Hepatic stellate cell (primary cell): ENCODE results near the gene CELSR1.
"Not testable (repeated sequence)": the region's sequence is repeated elsewhere in the genome, so short reads cannot be mapped to it uniquely, and the experiment has no call there.

Experiments
- DNase-seq: peaks from one replicate; pipeline ENCODE4 v3.0.0; 2011; ENCODE audit warnings: low spot score

CELSR1 gene

DNA sequence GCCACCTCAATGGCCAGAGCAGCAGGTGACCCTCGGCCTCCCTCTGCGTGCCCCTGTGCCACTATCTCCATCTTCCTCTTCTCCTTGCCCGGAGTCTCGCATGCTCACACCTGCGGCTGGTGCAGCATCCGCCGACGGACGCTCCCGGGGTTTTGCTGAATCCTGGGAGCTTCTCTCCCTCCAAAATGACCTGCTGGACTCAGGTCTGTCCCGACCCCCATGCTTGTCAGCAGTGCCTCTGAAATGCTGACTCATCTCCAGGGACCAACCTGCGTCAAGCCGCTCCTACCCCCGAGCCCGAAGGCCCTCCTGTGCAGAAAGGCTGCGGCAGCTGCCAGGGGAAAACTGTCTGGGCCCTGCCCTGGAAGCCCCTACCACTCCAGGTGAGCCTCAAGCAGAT is 58.4 kb downstream of the CELSR1 start:
- no peak for DNase-seq

DNA sequence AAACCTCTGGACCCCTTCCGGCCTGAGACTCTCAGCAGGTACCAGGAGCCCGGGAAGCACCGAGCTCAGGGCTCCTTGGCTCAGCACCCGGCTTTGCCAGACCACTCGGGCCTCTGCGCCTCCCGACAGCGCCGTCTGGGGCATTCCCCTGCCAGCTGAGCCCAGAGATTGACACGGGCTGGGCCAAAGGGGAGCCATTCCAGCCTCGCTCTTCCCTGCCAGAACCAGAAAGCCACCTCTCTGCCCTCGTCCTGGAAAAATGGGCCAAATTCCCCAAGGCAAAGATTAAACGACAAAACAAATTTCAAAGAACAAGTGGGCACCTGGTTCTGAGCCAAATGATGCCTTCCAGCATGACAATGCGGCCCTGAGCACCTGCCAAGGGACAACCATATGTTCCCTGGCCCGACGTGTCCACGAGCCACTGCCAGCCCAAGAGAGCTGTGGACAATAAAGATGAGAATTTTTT is 59.3 kb downstream of the CELSR1 start:
- no peak for DNase-seq

DNA sequence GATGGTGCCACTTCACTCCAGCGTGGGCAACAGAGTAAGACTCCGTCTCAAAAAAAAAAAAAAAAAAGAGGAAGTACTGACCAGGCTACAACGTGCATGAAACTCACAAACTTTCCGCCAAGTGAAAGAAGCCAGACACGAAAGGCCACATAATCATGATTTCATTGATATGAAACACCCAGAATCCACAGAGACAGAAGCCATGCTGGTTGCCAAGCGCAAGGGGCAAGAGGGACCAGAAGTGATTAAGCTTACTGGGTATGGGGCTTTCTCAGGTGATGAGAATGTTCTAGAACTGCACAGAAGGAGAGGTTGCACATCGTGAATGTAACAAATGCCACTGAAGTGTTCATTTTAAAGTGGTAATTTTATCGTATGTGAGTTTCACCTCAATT is 60.9 kb downstream of the CELSR1 start:
- no peak for DNase-seq

DNA sequence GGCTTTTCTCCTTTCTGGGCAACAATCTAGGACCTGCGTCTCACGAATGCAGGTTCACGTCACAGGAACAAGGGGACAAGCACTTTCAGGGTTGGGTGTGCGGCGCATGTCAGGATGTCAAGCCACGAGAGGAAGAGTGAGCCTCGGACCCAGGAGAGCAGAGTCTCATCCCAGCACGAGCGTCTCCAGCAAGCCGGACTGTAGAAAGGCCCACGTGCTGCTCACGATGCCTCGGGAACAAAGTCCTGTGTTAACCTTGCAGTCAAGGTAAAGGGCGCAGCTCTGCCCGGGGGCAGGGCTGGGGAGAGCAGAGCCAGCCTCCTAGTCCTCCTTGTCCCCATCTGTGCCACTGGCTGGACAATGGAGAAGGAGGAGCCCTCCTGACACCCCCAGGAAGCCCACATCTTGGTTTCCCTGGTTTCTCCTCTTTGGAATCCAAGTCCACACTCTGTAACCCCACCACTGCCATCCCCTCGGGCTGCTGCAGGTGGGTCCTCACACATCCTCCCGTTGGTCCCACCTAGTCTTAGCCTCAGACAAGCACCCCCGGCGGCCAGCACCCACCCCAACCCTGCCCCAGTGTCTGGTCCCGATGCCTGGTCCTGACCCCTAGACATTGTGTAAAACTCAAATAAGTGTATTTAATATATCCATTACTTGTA is 63.4 kb downstream of the CELSR1 start:
- no peak for DNase-seq

DNA sequence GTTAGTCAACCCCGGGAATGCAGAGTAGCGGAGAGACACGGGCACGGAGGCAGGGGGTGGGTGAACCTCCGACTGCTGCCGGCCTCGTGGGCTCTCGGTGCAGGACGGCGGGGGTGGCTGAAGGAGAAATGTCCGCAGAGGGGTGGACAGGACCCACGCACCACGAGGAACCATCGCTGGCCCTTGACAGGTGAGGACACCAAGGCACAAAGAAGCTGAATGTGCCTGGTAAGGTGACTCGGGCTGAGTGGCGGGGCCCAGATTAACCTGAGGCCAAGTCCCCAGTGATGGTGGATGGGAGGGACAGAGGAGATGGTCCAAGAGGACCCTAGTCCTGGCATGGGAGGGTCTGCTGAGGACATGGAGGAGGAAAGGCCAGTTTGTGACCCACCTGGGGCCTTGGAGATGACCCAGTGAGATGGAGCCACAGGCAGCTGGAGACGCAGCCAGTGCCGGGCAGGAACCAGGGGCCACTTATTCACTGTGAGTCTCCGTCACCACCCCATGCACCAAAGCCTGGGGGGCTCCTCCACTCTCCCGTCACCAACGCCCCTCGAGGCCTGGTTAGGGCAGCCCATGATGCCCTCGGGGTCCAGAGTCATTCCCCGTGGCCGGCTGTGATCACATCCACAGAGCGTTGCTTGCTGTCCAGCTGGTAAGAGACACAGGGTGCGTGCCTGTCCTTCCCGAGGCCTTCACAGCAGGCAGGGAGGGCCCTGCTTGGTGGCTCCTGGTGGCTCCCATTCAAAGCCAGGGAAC is 64.2 kb downstream of the CELSR1 start:
- no peak for DNase-seq

DNA sequence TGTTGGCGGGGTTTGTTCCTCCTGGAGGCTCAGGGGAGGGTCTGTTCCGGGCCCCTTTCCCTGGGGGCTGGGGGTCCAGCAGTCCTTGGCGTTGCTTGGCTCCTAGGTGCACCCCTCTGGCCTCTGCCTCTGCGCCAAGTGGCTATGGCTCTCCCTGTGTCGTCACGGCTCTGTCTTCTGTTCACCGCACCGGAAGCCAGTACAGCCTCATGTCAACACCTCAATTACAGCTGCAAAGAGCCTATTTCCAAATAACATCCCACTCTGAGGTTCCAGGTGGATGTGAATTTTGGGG is 64.8 kb downstream of the CELSR1 start:
- no peak for DNase-seq

DNA sequence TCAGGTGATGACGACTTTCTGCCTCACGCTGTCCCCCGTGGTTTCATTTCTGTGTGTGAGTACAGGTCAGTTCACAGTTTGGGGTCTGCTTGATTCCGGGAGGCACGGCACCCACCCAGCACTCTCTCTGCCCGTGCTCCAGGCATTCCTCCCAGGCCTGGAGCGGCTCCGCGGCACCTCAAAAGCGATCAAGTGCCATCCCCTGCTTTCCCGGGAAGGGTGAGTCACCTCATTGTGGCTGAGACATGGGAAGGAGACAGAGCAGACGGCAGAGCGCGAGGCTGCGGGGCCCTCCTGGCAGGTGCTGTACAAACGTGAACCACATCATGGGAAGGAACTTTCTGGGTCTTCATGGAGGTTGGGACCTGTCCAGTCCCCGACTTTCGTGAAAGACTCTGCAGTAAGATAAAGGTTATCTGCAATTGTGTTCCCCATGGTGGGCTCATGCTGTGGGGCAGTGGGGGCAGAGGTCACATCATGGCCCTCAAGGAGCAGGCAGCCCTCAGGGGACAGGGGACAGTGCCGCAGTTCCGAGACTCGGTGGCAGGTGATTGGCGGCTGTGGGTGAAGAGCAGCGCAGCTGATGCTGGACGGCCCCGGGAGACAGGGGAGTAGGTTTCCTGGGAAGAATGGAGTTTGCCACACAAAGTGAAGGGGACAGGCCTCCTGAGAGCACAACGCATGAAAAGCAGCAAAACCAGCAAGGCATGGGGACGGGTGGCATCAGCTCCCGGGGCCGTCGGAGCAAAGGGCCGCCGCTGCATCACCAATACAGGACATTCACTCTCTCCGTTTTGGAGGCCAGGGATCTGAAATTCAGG is 65.3 kb downstream of the CELSR1 start:
- no peak for DNase-seq

DNA sequence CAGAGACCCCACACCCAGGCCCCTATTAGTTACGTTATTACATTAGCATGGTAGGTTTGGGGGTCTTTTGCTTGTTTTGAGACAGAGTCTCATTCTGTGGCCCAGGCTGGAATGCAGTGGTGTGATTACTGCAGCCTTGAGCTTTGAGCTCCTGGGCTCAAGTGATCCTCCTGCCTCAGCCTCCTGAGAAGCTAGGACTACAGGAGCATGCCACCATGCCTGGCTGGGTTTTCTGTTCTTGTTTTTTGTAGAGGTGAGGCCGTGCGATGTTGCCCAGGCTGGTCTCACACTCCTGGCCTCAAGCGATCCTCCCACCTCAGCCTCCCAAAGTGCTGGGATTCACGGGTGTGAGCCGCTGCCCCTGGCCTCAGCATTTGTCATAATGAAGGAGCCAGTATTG is 66.1 kb downstream of the CELSR1 start:
- not testable (repeated sequence) for DNase-seq

DNA sequence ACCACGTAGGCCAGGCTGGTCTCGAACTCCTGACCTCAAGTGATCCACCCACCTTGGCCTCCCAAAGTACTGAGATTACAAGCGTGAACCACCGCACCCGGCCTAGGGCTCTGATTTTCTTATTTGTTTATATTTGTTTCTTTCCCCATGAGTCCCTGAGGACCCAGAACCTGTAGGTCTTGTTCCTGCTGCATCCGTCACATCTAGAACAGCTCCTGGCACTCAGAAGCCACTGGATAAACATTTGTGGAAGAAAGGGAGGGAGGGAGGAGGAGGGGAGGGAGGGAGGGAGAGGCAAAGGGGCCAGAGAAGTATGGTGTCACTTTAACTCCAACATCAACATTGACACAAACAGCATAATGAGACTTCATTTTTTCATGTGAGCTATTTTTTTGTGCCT is 67.7 kb downstream of the CELSR1 start:
- no peak for DNase-seq

DNA sequence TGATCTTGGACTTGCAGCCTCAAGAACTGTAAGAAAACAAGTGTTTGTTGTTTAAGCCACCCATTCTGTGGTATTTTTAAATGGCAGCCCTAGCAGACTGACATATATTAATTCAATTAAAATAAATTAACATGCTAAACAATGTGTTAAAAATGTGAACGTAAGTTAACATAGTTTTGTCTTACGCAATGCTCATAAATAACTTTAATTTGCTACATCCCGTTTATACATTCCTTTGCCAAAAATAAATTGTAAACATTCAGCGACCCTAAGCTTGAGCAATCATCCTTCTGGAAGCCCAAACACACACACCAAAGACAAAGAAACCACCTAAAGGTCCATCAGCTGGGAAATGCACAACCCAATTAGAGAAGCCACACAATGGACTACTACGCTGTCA is 70.4 kb downstream of the CELSR1 start:
- no peak for DNase-seq

DNA sequence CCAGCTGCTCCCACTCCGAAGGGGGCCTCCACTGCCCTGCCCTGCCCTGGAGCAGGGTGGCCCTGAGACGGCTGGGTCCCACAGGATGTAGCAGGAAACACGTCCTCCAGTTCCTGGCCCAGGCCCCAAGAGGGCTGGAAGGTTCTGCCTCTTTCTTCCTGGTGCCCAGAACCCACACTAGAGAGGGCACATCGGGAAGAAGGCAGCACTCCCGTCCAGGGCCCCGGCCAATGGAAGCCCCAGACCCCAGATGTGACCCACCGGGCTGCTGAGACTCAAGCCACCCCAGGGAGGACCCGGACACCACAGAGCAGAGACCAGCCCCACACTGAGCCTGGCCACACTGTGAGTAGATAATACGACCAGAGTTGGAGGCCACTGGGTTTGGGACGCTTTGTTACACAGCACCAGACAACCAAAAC is 71.2 kb downstream of the CELSR1 start:
- no peak for DNase-seq

DNA sequence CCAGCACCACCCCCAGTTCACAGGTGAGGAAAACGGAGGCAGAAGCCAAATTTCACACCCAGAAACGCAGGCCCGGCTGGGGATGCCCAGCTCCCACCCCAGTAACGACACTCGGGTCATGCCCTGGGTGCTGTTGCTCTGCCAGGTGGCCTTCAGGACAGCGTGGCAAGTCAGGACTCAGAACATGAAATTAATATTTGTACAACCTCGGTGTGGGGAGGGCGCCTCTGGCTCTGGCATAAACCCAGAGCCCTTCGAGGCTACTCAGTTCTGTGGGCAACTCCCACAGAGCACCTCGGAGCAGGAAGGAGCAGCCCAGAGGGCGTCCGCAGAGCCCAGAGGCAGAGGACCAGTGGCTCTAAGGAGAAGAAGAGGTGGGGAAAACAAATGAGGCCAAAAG is 71.6 kb downstream of the CELSR1 start:
- DNase-seq = no peak

DNA sequence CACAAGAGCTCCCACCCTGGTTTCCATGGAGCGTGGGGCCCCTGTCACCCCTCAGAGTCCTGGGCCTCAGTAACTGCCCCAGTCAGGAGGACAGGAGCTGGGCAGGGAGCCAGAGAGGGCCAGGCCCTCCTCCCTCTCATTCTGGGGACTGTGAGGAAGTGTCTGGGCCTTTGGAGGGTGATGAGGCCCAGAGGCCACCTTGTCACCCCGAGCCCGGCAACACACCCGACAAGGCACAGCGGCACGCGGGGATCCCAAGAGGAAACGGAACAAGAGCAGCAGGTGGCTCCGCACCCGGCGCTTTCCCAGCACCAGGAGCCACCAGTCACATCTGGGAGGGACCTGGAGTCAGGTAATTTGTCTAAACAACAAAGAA is 72.1 kb downstream of the CELSR1 start:
- DNase-seq = no peak

DNA sequence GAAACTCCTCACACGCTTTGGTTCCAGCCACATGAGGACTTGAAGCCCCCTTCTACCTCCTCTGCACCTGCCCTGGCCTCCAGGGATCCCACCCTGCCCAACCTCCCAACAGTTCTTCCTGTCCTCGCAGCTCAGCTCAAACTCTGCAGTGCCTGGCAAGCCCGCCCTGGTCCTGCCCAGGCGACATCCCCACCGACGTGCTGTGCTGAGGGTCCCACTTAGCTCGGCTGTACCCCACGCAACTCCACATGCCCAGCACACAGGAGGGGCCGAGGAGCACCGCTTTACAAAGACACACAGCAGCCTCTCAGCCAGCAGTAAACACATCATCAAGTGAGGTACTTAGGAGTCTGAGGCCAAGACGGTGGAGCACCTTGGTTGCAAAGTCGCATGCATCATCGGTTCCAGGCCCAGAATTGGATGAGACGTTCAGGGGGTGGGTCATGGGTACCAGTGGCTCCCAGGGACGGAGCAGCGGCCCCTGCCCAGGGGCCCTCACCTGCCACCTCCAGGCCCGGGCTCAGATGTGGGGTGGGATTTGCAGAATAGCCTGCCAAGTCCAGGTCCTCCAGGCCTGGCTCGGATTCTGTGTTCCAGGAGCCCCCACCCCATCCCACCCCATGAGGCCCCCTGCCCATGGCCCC is 72.6 kb downstream of the CELSR1 start:
- no peak for DNase-seq

DNA sequence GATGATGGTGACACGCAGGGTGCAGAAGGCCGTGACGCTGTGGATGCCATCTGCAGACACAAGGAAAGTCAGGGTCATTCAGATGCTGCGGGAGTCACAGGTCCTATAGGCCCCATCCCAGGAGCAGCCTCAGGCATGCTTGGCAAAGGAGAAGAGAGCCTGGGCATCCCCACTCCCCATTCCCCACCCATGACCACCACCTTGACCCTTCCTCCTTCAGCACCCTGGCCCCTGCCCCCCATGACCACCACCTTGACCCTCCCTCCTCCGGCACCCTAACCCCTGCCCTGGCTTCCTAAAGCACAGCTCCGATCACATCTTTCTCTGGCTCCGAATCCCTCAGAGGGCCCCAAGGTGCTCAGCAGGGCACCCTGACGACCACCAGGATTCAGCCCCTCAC is 73.1 kb downstream of the CELSR1 start:
- DNase-seq = no peak

DNA sequence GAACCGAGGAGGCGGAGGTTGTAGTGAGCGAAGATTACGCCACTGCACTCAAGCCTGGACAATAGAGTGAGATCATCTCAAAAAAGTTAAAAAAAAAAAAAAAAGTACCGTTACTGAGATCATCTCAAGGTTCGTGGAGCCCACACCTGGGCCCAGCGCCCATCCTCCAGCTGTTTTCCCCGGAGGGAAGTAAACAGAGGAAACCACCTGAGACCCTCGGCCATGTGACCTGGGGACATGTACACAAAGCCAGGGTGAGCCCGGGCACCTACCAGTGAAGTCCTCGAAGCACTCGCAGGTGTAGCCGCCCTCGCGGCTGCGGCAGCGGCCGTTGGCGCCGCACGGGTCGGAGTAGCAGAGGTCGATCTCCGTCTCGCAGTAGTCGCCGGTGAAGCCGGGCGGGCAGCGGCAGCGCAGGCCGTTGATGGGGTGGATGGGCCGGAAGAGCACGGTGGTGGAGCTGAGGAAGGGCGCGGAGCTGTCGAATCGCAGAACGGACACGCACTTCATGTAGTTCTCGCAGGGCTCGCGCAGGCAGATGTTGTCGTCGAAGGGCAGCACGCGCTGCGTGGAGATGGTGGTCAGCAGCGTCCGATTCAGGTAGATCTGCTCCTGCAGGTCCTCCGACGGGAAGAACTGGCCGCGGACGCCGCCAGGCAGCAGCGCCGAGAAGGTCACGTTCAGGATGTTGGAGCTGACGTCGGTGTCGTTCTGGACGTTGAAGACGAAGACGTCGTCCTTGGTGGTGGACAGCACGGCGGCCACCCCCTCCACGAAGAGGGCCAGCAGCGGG is 73.8 kb downstream of the CELSR1 start:
- no peak for DNase-seq

DNA sequence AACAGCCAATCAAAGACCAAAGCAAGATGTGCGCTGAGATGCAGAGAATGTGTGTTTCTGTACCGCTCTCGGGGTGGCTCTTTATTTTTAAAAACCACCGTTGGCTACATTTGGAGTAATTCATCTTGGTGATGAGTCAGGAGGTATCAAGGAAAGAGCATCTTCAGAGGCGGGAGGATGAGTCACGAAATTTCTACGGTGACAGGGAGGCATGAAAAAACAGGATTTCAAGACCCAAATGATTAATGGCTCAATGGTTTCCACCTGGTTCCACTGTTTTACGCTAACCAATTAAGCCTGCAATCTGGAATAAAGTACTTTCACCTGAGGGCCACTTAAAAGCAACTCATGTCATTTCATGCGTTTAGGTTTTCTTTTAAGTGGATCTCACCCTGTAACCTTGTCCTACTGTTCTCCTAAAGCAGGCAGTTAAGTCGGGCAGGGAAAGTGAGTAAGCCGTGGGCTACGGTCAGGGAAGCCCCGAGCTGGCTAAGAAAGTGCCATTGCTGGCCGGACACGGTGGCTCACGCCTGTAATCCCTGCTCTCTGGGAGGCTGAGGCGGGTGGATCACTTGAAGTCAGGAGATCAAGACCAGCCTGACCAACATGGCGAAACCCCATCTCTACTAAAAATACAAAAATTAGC is 74.6 kb downstream of the CELSR1 start:
- DNase-seq = no peak

DNA sequence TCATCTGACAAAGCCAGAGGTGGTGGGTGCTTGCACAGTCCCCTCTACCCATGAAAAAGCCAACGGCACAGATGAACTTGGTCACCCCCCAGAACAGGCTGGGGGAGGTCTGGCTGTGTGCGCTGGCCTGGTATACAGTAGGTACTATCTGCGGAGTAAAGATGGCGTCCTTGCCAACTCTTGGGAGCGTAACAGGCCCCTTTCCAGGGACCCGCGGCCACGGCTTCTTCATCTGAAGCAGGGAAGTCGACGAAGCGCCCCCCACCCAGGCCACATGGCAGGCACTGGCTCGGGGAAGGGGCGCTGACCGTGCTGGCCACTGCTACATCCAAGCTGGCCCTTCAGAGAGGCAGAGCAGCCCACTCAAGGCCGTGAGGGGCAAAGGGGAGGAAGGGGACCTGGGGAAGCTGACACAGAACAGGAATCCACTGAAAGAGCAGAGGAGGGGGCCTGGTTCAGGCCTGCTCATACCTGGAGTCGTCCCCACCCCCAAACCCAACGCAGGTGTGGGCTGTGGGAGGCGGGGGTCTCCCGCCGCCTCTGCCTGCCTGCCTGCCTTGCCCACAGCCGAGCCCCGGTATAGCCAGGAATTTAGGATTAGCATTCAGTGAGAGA is 75.7 kb downstream of the CELSR1 start:
- DNase-seq = no peak

DNA sequence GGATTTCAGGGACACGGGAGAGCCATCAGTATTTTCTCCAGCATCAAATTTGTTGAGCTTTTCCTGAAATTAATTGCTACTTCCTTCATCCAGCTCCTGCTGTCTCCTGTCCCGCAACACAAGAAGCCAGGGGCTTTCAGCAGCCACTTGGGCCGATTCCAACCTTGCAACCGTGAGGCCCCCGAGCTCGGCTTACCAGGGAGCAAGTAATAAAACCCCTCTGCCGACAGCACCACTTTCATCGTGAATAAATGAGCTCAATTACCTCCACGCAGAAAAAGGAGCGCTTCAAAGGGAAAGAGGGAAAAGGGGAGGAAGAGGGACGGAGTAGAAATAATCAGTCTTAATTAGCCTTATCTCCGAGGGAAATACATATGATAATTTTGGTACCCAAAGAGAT is 76.6 kb downstream of the CELSR1 start:
- no peak for DNase-seq

DNA sequence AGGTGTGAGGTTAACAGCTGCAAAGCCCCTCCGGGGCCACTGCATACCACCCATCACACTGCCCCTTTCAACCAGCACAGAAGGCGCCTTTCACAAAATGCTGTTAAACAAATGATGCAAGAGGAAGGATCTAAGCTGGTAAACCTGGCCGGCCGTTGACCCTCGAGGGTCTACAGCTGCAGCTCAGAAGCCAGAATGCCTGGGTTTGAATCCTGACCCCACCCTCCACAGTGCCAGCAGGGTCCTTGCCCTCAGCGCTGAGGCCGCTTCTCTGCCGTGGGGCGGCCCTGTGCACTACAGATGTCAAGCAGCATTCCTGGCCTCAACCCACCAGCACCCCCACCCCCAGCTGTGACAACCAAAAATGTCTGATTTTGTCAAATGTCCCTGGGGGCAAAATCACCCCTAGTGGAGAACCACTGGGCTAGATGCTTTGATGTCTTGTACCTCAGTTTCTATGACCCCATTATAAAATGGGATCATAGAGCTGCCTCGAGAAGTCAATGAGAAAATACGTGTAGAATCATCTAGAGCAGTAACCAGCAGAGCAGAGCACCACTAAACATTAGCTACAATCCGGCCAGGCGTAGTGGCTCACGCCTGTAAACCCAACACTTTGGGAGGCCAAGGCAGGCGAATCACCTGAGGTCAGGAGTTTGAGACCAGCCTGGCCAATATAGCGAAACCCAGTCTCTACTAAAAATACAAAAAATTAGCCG is 77.9 kb downstream of the CELSR1 start:
- DNase-seq = no peak
